Activated CD4-positive, alpha-beta T cell treated with anti-CD3 and anti-CD28 coated beads, Interleukin-10, Interleukin-2, amounts not matched to agents 100 ng/mL and 50 ng/mL, durations not matched to agents 16 hours and 8 hours (primary cell): ENCODE results near the gene ATRIP.
"Not testable (repeated sequence)": the region's sequence is repeated elsewhere in the genome, so short reads cannot be mapped to it uniquely, and the experiment has no call there.

ENCODE experiments used
- DNase-seq: peaks from one replicate; pipeline ENCODE4 v3.0.0-alpha.2; 2020

ATRIP gene

GRCh38 chr3:48439820-48440589 lies 6.5 kb upstream of the ATRIP start, which contains the start of the genes CCDC51 and TMA7:
CCDC51 (minus strand) TSS chr3:48440119; CDS start chr3:48435128, 4,991 bp downstream.
TMA7 (plus strand) TSS chr3:48440257; CDS start chr3:48440297, 40 bp downstream.
- peak; percentile 99 for DNase-seq

GRCh38 chr3:48440590-48440958 lies 6.0 kb upstream of the ATRIP start:
- DNase-seq = no peak

GRCh38 chr3:48441940-48442339 lies 4.6 kb upstream of the ATRIP start:
- no peak for DNase-seq

- no peak for DNase-seq
Measured at GRCh38 chr3:48445277-48445882, 1.2 kb upstream of the ATRIP start.

- DNase-seq = no peak
Measured at GRCh38 chr3:48446043-48446424, 503 bp upstream of the ATRIP start.

GRCh38 chr3:48451270-48451669 lies 4.7 kb downstream of the ATRIP start:
- no peak for DNase-seq

GRCh38 chr3:48456456-48456855 lies 9.9 kb downstream of the ATRIP start:
- no peak for DNase-seq

GRCh38 chr3:48459331-48459730 lies 12.8 kb downstream of the ATRIP start:
- no peak for DNase-seq

GRCh38 chr3:48459773-48460516 lies 13.4 kb downstream of the ATRIP start:
- no peak for DNase-seq

- no peak for DNase-seq
Measured at GRCh38 chr3:48460517-48460902, 14.0 kb downstream of the ATRIP start.

GRCh38 chr3:48461767-48462166 lies 15.2 kb downstream of the ATRIP start:
- not testable (repeated sequence) for DNase-seq

GRCh38 chr3:48463703-48464102 lies 17.2 kb downstream of the ATRIP start:
- no peak for DNase-seq

- DNase-seq = no peak
Measured at GRCh38 chr3:48464713-48465221, 18.2 kb downstream of the ATRIP start.

- DNase-seq = no peak
Measured at GRCh38 chr3:48465237-48465530, 18.6 kb downstream of the ATRIP start.

- DNase-seq = peak; percentile 93
Measured at GRCh38 chr3:48465531-48466378, 19.2 kb downstream of the ATRIP start.

- peak; percentile 56 for DNase-seq
Measured at GRCh38 chr3:48466386-48467109, 20.0 kb downstream of the ATRIP start.

- DNase-seq = no peak
Measured at GRCh38 chr3:48467110-48467454, 20.5 kb downstream of the ATRIP start.

GRCh38 chr3:48467473-48468267 lies 21.1 kb downstream of the ATRIP start:
- DNase-seq = no peak

GRCh38 chr3:48468329-48468731 lies 21.8 kb downstream of the ATRIP start:
- DNase-seq = no peak

GRCh38 chr3:48469046-48469915 lies 22.7 kb downstream of the ATRIP start:
- no peak for DNase-seq
